Measurements from ENCODE around the gene H3-3A.

- TF ChIP-seq RFX5 (IDR thresholded peaks at IDR 0.05) (no peak), CTCF (IDR thresholded peaks at IDR 0.05) (no peak), POLR2A (IDR thresholded peaks at IDR 0.05; ENCODE audit: low read length) (no peak), NR3C1 (IDR thresholded peaks at IDR 0.05) (no peak), CEBPB (IDR thresholded peaks at IDR 0.05) (no peak), EHMT2 (IDR thresholded peaks at IDR 0.05; ENCODE audit: low read depth) (no peak), MYC (IDR thresholded peaks at IDR 0.05; ENCODE audit: borderline replicate concordance, low read length) (no peak), HOXA7 (CRISPR knock-in tag; IDR thresholded peaks at IDR 0.05) (no peak), EP300 (IDR thresholded peaks at IDR 0.05) (no peak), MAX (IDR thresholded peaks at IDR 0.05) (no peak), USF2 (IDR thresholded peaks at IDR 0.05) (no peak)
These were observed 20.0 kb downstream of the H3-3A start for GRCh38 chr1:226082587-226082917.

Data from A549 (cell line).